ENCODE results near the gene COL23A1. TPM values are rescaled to one million over a fixed set of nuclear protein-coding genes. Genes with fewer than 3 reads are reported as not detected.

COL23A1 gene
- total and polyA plus RNA-seq, 2 donors (not counting 1 experiment from before 2014, with no cell fraction given), result not detected

DNA sequence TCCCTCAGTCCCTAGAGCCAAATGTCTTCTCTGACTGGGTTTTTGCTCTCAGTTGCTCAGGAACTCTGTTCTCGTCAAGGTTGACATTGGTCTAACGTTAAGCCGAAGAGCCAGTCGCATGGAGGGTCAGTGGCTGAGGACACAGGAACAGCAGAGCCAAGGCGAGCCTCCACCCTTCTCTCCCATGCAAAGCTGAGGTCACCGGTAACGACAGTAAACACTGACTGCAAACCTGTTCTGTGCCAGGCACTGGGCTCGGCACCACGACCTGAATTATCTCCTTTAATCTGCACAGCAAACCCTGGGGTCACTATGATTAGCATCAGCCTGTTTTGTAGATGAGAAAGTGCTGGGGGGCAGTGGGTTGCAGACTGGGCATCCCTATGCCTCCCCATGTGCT, 171.0 kb downstream of the COL23A1 start:
- H3K4me3 ChIP-seq (replicated peaks in 1 of 4; ENCODE audit: control extremely low read depth in 1 of 4, insufficient read depth in 1 of 4, low read depth in 3 of 4, low read length in 4 of 4), result no peak overlapping the region
- H3K4me2 ChIP-seq (ENCODE audit: extremely low read depth, insufficient read depth, low read length), result no peak overlapping the region
- no peak overlapping the region for H2AFZ ChIP-seq (ENCODE audit: low read length)
- no peaks in the 10 kb centered on the region for H4K20me1 ChIP-seq (ENCODE audit: control insufficient read depth, extremely low read depth, insufficient read depth, low read length)
- H3K9me3 ChIP-seq (ENCODE audit: control insufficient read depth, insufficient read depth, low read depth, low read length), result no peaks in the 10 kb centered on the region
- no peaks in the 10 kb centered on the region for H3K36me3 ChIP-seq (ENCODE audit: control insufficient read depth, insufficient read depth, low read length)
- TF ChIP-seq CTCF (conservative IDR thresholded peaks at IDR 0.05 in 1 of 2, IDR thresholded peaks at IDR 0.05 in 1 of 2; ENCODE audit: low read depth in 1 of 2, low read length in 2 of 2) (no peak), EZH2 (IDR thresholded peaks at IDR 0.05; ENCODE audit: low read length, missing control alignments) (no peak)
- H3K79me2 ChIP-seq (ENCODE audit: control insufficient read depth, insufficient read depth, low read length), result no peaks in the 10 kb centered on the region
- no peaks in the 10 kb centered on the region for H3K4me1 ChIP-seq (ENCODE audit: control insufficient read depth, extremely low read depth, insufficient read depth, low read length)
- H3K9ac ChIP-seq (ENCODE audit: insufficient read depth, low read length), result no peak overlapping the region
- H3K27me3 ChIP-seq (ENCODE audit: control insufficient read depth, insufficient read depth, low read length), result no peaks in the 10 kb centered on the region
- no peak overlapping the region for H3K27ac ChIP-seq (ENCODE audit: insufficient read depth, low read length)
- no peak for DNase-seq (ENCODE audit: low read depth in 2 of 2)

DNA sequence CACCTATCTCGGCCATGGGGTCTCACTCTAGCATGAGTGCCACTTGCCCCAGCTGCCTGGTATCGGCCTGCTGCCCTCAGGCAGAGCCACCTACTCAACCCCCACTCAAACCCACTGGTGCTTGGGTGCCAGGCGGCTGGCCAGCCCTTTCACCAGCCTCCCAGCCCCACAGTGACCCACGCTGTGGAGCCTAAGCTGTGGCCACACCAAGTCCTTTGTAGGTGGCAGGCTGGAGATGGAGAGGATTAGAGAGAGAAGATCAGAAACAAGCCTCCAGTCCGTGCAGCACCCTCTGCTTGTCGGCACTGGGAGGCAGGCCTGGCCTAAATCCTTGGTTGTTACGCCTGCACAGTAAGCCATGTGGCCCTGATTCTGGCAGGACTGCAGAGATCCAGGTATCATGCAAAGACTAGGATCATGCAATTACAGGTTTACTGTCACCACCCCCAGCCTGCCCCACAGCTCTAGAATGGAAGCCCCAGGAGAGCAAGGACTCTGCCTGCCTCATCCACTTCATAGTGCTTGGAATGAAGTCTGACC, 171.7 kb downstream of the COL23A1 start:
- Histone ChIP-seq H3K4me3 (replicated peaks in 1 of 4; ENCODE audit: control extremely low read depth in 1 of 4, insufficient read depth in 1 of 4, low read depth in 3 of 4, low read length in 4 of 4) (no peak overlapping the region), H3K36me3 (ENCODE audit: control insufficient read depth, insufficient read depth, low read length) (no peaks in the 10 kb centered on the region), H2AFZ (ENCODE audit: low read length) (no peak overlapping the region), H3K27me3 (ENCODE audit: control insufficient read depth, insufficient read depth, low read length) (no peaks in the 10 kb centered on the region), H3K4me2 (ENCODE audit: extremely low read depth, insufficient read depth, low read length) (no peak overlapping the region), H3K9ac (ENCODE audit: insufficient read depth, low read length) (no peak overlapping the region), H4K20me1 (ENCODE audit: control insufficient read depth, extremely low read depth, insufficient read depth, low read length) (no peaks in the 10 kb centered on the region), H3K79me2 (ENCODE audit: control insufficient read depth, insufficient read depth, low read length) (no peaks in the 10 kb centered on the region), H3K27ac (ENCODE audit: insufficient read depth, low read length) (no peak overlapping the region), H3K9me3 (ENCODE audit: control insufficient read depth, insufficient read depth, low read depth, low read length) (no peaks in the 10 kb centered on the region), H3K4me1 (ENCODE audit: control insufficient read depth, extremely low read depth, insufficient read depth, low read length) (no peaks in the 10 kb centered on the region)
- no peak for TF ChIP-seq CTCF (conservative IDR thresholded peaks at IDR 0.05 in 1 of 2, IDR thresholded peaks at IDR 0.05 in 1 of 2; ENCODE audit: low read depth in 1 of 2, low read length in 2 of 2)
- TF ChIP-seq EZH2 (IDR thresholded peaks at IDR 0.05; ENCODE audit: low read length, missing control alignments), result no peak
- DNase-seq (ENCODE audit: low read depth in 2 of 2), result no peak

DNA sequence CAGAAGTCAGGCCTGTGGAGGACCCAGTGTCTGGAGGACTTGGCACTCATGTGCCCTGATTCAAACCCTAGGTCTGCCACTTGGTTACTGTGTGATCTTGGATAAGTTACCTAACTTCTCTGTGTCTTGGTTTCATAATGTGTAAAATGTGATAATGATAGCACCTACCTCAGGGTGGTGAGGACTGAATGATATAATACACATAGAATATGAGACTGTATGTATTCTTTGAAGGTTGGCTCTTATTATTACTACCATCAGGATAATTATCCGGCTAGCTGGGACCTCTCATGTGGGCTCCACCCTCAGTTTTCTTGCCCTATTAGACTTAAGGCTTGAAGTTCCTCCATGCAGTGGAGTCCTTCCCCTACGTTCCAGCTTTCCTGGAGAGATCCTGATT, 172.2 kb downstream of the COL23A1 start:
- no peak overlapping the region for H2AFZ ChIP-seq (ENCODE audit: low read length)
- H3K36me3 ChIP-seq (ENCODE audit: control insufficient read depth, insufficient read depth, low read length), result no peaks in the 10 kb centered on the region
- no peak overlapping the region for H3K4me3 ChIP-seq (replicated peaks in 1 of 4; ENCODE audit: control extremely low read depth in 1 of 4, insufficient read depth in 1 of 4, low read depth in 3 of 4, low read length in 4 of 4)
- H3K27ac ChIP-seq (ENCODE audit: insufficient read depth, low read length), result no peak overlapping the region
- no peaks in the 10 kb centered on the region for H4K20me1 ChIP-seq (ENCODE audit: control insufficient read depth, extremely low read depth, insufficient read depth, low read length)
- H3K4me2 ChIP-seq (ENCODE audit: extremely low read depth, insufficient read depth, low read length), result no peak overlapping the region
- H3K4me1 ChIP-seq (ENCODE audit: control insufficient read depth, extremely low read depth, insufficient read depth, low read length), result no peaks in the 10 kb centered on the region
- no peak for TF ChIP-seq CTCF (conservative IDR thresholded peaks at IDR 0.05 in 1 of 2, IDR thresholded peaks at IDR 0.05 in 1 of 2; ENCODE audit: low read depth in 1 of 2, low read length in 2 of 2)
- no peak for TF ChIP-seq EZH2 (IDR thresholded peaks at IDR 0.05; ENCODE audit: low read length, missing control alignments)
- H3K9ac ChIP-seq (ENCODE audit: insufficient read depth, low read length), result no peak overlapping the region
- H3K9me3 ChIP-seq (ENCODE audit: control insufficient read depth, insufficient read depth, low read depth, low read length), result no peaks in the 10 kb centered on the region
- DNase-seq (ENCODE audit: low read depth in 2 of 2), result no peak
- H3K27me3 ChIP-seq (ENCODE audit: control insufficient read depth, insufficient read depth, low read length), result no peaks in the 10 kb centered on the region
- no peaks in the 10 kb centered on the region for H3K79me2 ChIP-seq (ENCODE audit: control insufficient read depth, insufficient read depth, low read length)

All from fibroblast of lung (primary cell).